Lung microvascular endothelial cell (primary cell): ENCODE results near the gene FLCN. TPM values are rescaled to one million over a fixed set of nuclear protein-coding genes. Genes with fewer than 3 reads are reported as not detected.

ENCODE experiments used
- DNase-seq, 2 donors: peaks; one replicate each; pipeline versions ENCODE4 v3.0.0 to v3.0.0-alpha.2; 2010; ENCODE audit warnings: low read depth in 2 of 2
- total RNA-seq: library from RNA; depleted of rRNA; stranded (reverse); fragments of >200 nt; gene quantifications from 2 replicates; pipeline ENCODE4 v1.2.1, GENCODE V29; 2014

The FLCN gene
- total RNA-seq, 1 donor from 2014 or later, result 64.7 TPM

DNA sequence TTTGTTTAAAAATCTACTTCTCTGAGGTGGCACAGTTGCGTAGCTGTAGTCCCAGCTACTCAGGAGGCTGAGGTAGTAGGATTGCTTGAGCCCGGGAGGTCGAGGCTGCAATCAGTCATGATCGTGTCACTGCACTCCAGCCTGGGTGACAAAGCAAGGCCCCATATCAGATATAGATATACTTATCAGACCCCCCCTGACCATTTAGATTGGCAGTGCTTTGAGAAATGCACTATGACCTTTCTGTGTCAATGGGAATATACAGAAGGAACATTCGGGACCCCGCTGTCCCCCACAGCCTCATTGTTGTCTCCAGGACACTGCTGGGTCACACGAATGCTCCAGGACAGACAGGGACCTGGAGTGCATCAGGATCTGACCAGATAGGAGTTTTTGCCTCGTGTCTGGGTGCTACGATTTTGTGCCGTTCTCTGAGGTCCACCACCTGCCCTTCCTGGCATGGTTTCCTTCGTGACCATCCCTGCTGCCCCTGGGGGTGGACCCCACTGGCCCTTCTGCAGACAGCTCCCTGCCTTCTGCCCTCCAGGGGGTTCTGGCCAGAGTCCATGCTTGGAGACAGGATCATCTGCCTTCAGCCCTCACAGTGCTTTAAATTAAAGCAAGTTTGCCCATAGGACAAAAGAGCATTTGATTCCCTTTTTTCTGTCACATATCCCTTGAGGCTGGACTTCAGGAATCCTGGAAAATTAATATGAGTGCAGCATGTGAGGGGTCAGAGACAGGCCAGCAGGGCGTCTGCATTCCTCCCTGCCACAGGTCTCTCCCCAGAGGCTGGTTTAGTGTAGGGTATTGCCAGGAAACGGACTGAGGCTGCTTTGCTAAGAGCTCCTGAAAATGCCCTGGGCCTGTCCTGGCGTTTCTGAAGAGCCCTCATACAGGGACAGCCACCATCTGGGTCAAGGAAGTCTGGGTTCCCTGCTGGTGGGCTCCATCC is 50.1 kb downstream of the FLCN start:
- DNase-seq, result no peak

DNA sequence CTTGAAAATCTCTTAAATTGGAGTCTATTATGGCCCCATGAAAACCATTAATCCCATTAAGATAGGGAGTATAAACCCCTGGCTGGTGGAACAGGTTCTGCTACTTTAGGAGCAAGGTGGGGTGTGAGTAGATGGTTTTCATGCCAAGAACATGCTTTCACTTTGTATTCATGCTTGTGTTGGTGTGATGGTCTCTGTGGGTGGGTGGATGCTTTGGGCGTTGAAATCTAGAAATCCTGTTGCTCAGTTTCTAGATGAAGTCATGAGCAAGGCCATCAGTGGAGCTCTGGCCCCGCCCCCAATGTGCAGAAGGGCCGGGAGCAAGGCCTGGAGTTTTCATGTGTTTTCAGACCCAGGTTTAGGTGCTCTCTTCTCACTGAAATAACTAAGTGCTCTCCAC is 50.9 kb downstream of the FLCN start:
- DNase-seq, result no peak

DNA sequence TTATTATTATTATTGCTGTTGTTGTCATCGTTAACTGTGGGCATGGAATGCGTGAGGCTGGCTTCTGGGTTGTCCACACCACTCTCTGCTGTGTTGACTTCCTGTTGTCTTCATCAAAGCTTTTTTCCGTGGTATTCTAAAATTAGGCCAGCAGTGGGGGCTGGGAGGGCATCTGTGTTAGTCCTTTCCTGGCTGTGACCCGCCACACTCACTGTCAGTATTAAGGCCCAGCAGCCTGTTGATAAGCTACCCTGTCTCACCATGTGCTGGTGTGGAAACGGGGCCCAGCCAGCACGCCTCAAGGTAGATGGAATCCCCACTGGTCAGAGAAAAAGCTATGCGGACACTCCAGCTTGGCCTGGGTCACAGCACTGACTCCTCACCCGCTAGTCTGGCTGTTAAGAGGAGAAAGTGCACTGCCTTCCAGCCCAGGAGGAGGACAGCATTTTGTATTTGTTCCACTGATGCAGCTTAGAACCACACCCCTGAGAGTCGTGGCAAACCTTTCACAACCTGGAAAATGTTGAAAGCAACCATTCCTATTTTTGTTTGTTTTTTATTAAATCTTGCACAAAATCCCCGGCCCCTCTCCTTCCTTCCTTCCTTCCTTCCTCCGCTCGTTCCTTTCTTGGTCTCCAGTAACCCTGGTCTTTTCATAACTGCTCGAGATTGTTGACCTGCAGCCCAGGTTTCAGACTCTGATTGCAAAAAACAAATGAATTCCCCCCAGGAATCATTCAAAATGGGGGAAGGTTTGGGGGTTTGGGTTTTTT is 51.8 kb downstream of the FLCN start:
- DNase-seq, result peak in 1 of 2 donors; percentile 47

DNA sequence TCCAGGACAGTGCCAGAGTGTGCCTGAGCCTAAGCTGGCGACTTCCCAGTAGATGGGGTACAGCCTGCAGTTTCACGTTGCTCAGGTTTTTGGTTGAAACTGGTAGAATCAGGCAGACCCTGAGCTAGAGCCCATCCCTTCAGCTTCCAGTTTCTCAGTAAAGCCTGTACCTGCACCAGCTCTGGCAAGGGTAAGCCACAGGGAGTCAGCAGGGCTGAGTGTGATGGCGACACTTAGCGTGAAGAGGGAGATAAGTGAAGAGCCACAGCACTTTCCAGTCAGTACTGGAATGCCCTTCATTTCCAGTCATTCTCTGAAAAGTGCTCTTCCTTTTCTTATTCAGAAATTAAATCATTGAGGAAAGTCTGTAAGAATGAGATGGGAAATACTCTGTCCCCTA is 53.2 kb downstream of the FLCN start:
- no peak for DNase-seq

DNA sequence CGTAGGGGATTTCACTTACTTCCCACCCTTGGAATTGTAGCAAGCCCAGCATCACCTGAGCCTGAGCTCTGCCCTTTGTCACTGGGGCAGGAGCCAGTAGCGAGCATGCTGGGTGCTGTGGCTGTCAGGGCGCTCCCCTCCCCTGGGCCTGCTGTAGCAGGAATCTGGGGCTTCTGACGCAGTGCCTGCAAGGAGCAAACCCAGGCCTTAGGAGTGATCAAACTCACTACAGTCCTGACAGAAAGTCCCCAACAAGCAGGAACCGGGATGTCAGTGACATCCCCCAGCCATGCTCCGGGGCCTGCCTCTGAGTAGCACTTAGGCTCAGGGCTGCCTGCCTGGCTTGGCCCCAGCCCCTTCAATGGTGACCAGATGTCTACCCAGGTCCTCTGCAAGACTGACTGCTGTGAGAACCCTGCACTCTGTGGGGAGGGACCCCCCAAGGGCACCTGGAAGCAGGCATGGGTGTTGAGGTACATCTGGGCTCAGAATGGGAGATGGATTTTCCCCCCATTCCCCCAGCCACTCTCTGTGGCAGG is 54.3 kb downstream of the FLCN start:
- DNase-seq, result no peak

DNA sequence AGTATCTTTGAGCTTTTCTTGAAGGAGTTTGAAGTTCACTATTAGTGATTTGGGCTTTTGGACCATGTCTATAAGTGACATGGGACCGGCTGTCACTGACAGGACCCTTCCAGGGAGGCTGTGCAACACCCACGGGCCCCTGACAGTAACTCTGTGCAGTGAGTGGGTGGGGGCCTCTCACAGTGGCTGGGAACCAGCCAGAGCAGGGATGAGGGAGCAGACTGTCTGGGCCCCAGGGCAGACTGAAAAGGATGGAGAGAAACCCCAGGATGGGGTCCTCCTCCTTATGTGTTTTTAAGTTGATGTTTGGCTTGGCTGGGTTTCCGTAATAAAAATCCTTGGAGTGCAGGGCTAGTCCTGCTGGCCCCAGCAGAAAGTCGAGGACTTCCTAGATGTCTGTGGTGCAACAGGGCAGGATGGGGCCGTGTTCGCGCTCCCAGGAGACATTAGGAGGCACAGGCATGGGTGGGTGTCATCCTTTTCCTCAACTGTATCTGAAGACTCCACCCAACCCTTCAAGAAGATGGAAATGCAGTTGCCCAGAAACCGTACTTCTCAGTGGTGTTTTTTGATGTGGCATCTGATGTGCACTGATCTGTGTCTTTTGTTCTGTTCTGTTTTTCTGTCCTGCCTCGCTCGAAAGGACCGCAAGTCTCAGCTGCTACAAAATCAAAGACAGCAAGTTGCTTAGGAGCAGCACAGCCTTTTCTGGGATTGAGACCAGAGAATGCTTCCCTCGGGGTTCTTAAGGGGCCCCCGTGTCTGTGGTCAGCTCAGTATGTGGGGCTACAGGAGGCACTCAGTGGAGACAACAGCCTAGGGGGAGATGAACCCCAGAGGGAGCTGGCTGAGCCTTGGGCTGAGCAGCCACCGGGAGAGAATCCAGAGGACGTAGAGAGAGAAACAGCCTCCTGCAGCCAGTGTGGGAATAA is 55.0 kb downstream of the FLCN start:
- no peak for DNase-seq

DNA sequence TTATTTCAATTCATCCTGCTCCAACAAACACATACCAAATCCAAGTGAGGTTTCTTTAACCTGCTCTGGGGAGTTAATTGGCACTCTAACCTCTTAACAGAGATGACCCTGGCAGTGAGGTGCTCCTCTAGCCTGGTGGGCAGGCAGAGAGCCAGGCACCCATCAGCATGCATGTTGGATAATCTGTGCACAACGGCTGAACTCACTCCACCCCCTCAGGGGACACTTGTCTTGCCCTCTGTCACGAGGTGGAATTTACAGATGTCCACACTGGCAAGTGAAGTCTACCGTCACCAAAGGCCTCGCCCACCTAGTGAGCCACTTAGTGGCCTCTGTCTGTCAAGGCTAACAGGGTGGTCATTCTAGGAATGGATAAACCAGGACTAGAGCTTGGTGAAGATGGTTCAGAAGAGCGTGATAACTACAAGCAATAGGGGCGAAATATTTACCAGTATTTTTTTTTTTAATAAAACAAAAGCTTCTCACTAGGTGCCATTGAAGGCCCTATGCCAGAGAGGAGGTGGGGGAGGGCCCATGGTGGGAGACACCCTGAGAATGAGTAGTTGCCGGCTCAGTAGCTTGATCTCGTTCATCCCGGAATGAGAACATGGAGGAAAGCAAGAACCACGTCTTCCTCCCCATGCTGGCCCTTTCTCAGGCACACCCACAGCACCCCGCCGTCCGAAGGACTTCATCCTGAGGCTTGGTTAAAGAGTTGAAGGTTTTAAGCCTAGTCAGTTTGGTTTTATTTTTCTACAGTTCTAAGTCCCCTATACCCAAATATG is 56.0 kb downstream of the FLCN start:
- DNase-seq, result no peak

DNA sequence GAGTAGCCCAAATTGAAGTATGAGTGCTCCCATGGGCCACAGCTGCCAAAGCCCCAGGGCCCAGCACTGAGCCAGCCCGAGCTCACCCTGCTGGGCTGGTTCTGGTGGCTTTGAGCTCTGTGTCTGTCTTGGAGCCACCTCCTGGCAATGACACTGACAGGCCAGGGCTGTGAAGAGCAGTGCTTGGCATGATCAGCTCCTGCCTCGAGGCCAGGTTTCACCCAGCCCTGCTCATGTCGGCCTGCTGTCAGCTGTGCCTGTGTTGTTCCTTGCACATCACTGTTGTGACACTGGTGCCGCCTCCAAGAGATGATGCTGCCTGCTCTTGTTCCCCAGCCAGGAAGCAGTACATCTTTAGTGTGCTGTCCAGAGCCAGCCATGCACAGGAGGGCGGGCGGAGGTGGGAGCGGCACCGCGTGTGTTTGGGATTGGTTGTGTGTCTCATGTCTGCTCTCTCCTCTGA is 56.8 kb downstream of the FLCN start:
- no peak for DNase-seq

DNA sequence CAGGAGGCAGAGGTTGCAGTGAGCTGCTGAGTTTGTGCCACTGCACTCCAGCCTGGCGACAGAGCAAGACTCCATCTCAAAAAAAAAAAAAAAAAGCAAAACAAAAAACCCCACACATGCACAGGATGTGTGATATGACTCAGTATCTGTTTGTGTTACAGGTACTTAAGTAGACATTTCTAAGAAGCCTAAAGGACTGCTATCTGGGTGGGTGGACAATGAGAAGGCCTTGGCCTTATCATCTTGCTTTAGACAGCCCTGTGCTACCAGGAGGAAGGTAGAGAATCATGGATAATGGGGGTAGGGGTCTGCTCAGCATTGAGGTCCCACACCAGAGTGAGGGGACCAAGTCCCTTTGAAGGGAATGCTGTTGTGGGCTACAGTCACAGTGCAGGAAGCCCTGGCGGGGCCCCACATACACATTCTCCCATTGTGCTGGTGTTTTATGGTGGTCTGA is 57.6 kb downstream of the FLCN start:
- peak in 1 of 2 donors; percentile 44 for DNase-seq

DNA sequence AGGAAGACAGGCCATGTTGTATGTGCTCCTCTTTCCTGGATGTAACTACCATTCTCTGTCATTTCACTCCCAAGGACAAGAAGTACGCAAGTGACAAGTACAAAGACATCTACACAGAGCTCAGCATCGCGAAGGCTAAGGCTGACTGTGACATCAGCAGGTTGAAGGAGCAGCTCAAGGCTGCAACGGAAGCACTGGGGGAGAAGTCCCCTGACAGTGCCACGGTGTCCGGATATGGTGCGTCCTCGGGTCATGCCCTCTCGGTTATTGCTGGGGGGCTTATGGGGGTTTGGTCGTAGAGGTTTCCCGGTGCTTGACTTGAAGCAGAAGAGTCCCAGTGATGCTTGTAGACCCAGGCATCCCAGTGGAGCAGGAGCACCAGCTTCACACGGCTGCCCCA is 59.8 kb downstream of the FLCN start:
- no peak for DNase-seq

DNA sequence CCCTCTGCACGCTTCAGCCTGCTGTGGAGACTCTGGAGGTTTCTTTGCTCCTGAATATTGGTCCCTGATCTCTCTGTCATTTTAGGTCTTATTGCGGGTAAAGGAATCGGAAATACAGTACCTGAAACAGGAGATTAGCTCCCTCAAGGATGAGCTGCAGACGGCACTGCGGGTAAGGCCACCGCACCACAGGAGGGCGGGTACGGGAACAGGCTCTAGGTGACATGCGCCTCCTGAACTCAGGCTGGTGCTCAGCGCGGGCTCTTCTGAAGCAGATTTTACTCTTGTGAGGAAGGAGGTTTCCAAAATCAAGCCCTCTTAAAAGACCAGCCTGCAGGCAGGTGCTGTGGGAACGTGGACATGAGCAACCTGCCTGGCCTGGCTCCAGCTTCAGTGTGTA is 60.6 kb downstream of the FLCN start:
- no peak for DNase-seq

DNA sequence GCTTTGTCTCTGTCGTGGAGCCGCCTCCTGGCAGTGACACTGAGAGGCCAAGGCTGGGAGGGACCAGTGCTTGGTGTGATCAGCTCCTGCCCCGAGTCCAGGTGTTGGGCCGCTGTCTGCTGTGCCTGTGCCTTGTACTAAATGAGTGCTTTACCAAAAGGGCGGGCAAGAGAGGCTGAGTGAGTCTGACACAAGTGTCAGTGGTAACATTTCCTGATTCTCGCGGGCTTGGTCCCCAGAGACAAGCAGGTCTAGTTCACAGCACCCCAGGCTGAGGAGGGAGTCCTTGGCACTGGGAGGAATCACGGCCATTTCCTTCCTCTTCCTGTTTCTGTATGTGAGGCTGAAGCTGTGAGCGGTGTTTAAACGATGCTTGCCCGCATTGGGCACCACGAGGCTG is 61.1 kb downstream of the FLCN start:
- DNase-seq, result no peak

DNA sequence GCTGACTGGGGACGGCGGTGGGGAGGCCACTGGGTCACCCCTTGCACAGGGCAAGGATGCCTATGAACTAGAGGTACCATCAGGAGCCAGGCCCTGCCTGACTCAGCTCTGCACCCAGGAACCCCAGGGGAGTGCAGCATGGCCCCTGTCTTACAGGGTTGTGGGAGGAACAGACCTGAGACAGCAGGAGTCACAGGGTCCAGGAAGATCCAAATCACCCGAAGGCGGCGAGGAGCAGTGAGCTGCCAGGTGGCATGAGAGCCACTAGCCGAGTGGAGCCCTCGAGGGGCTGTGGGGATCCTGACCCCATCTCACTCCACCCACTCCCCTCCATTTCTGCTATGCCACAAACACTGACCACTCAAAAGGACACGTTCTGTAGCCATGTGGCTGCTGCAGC is 61.6 kb downstream of the FLCN start:
- DNase-seq, result no peak

DNA sequence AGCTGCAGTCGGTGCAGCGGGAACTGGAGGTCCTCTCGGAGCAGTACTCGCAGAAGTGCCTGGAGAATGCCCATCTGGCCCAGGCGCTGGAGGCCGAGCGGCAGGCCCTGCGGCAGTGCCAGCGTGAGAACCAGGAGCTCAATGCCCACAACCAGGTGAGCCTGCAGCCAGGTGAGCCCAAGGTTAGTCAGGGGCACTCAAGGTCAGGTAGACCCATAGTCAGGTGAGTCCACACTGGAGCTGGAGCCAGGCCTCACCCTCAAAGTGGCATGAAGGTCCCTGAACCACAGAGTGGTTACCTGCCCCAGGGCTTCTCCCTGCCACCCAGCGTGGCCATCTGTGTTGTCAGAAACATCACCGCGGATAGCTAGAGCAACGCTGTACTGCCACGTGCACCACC is 63.0 kb downstream of the FLCN start:
- DNase-seq, result no peak

DNA sequence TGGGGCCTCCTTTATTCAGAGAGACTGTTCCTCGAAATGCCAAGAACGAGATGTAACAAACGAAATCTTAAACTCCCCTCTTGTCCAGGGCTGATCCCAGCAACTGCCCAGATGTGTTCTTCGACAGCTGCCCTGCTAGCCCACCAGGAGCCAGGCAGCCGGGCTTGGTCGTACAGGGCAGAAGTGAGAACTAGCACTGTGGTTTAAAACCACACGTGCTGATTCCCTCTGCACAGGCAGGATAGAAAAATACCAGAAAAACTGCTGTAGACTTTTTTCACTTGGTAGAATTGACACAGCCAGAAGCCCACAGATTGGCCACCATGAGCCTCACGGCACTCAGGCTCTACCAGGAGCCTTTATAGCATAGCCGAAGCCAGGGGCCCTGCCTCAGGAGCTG is 64.0 kb downstream of the FLCN start:
- DNase-seq, result no peak

DNA sequence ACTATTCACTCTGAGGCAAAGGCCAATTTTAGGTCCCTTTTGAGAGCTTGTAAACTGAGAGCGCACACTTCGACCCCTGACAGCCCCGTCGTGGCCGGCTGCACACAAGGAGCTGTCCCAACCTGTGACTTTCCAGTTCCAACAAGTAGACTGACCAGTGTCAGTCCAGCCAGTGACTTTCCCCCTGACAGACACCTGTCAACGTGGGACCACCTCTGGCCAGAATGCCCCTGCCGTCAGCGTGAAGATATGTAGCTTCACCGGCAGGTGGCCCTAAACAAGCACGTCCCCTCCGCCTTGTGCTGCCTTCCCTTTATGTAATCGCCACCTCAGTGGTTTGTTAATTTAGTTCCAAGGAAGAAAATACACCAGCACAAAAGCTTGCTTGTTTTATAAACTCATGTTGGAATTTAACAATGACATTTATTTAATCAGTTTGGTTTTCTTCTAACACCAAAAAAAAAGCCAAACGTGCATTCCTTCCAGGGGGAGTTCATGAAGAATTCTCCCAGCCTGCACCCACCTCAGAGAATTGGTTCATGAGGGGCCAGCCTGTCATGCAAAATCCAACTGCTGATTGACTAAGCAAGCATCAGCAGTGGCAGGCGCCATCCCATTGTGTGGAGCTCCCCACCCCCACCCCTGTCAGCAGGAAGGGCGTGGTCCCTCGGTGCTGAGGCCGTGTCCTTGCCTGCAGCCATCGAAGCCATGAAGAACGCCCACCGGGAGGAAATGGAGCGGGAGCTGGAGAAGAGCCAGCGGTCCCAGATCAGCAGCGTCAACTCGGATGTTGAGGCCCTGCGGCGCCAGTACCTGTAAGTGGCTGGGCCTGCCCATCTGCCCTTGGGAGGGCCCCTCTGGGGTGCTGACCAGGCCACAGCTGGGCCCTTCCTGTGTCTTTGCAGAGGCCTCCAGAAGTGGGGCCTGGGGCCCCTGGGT is 64.7 kb downstream of the FLCN start:
- DNase-seq, result peak; percentile 62 to 70

DNA sequence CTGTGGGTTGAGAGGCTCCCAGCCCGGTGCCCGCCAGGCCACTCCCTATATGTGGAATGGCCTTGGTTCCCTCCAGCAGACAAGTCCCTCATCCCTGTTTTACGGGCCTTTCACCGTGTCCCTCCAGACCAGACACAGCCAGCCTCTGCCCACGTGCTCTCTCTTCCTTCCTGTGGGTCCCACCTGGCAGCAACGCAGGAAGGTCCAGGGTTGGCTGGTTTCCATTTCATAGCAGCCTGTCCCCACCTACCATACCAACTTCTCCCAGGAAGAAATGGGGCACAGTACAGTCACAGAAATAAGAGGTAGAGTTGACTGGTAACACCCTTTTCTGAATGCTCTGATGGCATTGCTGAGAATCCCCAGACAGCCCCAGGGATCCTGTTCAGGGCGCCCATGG is 65.8 kb downstream of the FLCN start:
- DNase-seq, result peak in 1 of 2 donors; percentile 53

DNA sequence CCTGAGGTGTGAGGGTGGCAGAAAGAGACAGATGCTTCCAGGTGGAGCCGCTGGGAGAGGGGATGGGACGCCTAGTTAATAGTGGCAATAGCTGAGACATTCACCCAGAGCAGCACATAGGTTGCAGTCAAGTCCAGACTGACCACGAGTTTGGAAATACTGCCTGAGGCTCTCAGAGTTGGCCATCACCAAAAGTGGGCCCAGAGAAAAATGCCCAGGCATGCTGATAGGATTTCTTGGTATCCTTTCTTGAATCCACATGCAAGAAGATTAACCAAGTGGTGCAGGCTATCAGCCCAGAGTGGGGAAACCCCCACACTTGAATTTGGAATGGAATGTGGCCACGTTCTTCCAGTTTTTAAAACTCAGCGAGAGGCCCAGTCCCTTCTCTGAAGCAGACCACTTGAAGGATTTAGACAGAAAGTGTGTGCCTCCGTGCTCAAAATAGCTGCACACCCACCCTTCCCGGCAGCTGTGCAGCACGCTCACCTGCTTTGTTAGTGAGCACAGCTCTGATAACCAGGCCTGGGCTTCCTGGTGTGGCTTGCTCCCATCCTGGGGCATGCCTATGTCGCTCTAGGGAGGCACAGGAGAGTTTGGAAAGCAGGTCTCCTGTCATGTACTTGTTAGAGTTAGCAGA is 66.5 kb downstream of the FLCN start:
- no peak for DNase-seq

DNA sequence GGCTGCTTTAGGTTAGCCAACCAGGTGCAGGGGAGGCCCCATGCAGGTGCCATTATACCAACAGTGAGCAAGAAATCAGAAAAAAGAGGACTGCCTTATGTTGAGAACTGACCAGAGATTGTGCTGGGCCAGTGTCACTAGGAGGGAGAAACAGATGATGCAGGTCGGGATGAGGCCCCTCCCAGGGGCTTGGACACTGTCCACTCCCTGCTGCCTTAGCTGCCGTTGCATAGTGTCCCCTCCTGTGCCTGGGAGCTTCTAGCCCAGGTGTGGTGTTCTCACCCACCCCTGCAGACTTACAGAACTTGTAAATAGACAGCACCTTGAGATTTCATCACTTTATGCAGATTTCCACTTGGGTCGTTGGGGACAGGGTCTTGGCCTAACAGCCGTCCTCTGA is 67.6 kb downstream of the FLCN start:
- DNase-seq, result no peak
